ENCODE data around the gene PYGM. TPM values are rescaled to one million over a fixed set of nuclear protein-coding genes. Genes with fewer than 3 reads are reported as not detected.
"Not testable (repeated sequence)": the region's sequence is repeated elsewhere in the genome, so short reads cannot be mapped to it uniquely, and the experiment has no call there.

PYGM gene
- total RNA-seq, 4 donors from 2014 or later = 1.1 to 2.7 (median 1.2) TPM

GRCh38 chr11:64711138-64711955 lies 48.4 kb downstream of the PYGM start:
- H3K27me3 ChIP-seq = peaks cover 99% of the 10 kb centered on the region
- no peak for DNase-seq (ENCODE audit: low spot score in 2 of 2)
- 20% methylated on average over 39 of the region's 46 CpGs for WGBS

GRCh38 chr11:64710418-64711137 lies 49.2 kb downstream of the PYGM start:
- WGBS = 34% methylated on average over 13 of the region's 13 CpGs
- TF ChIP-seq POLR2AphosphoS5 (IDR thresholded peaks at IDR 0.05) = no peak
- TF ChIP-seq POLR2A (IDR thresholded peaks at IDR 0.05) = no peak
- no peak for TF ChIP-seq CTCF (IDR thresholded peaks at IDR 0.05)
- TF ChIP-seq EP300 (IDR thresholded peaks at IDR 0.05) = no peak
- H3K4me3 ChIP-seq = no peak overlapping the region
- H3K9me3 ChIP-seq = no peaks in the 10 kb centered on the region
- no peaks in the 10 kb centered on the region for H3K36me3 ChIP-seq
- no peak for DNase-seq (ENCODE audit: low spot score in 2 of 2)
- H3K4me1 ChIP-seq = peaks cover 22% of the 10 kb centered on the region
- H3K27ac ChIP-seq = no peak overlapping the region
- peaks cover 94% of the 10 kb centered on the region for H3K27me3 ChIP-seq

More at GRCh38 chr11:64711138-64711955, 48.4 kb downstream of the PYGM start:
- Histone ChIP-seq H3K9me3 (no peaks in the 10 kb centered on the region), H3K27ac (no peak overlapping the region), H3K4me3 (no peak overlapping the region), H3K36me3 (no peaks in the 10 kb centered on the region), H3K4me1 (peaks cover 22% of the 10 kb centered on the region)
- TF ChIP-seq POLR2A (IDR thresholded peaks at IDR 0.05) (no peak), EP300 (IDR thresholded peaks at IDR 0.05) (no peak), CTCF (IDR thresholded peaks at IDR 0.05) (no peak), POLR2AphosphoS5 (IDR thresholded peaks at IDR 0.05) (no peak)

GRCh38 chr11:64705501-64705900 lies 54.3 kb downstream of the PYGM start:
- Histone ChIP-seq H3K36me3 (no peaks in the 10 kb centered on the region), H3K9me3 (no peaks in the 10 kb centered on the region), H3K27me3 (peaks cover 72% of the 10 kb centered on the region), H3K4me3 (no peak overlapping the region), H3K4me1 (no peaks in the 10 kb centered on the region), H3K27ac (no peak overlapping the region)
- 65% methylated on average over 2 of the region's 2 CpGs for WGBS
- no peak for DNase-seq (ENCODE audit: low spot score in 2 of 2)
- TF ChIP-seq CTCF (IDR thresholded peaks at IDR 0.05) (no peak), EP300 (IDR thresholded peaks at IDR 0.05) (no peak), POLR2AphosphoS5 (IDR thresholded peaks at IDR 0.05) (no peak), POLR2A (IDR thresholded peaks at IDR 0.05) (no peak)

GRCh38 chr11:64703048-64703447 lies 56.7 kb downstream of the PYGM start:
- H3K4me3 ChIP-seq = no peak overlapping the region
- H3K27ac ChIP-seq = no peak overlapping the region
- no peaks in the 10 kb centered on the region for H3K36me3 ChIP-seq
- H3K27me3 ChIP-seq = peaks cover 48% of the 10 kb centered on the region
- H3K4me1 ChIP-seq = no peaks in the 10 kb centered on the region
- DNase-seq (ENCODE audit: low spot score in 2 of 2) = no peak
- 91% methylated on average over 2 of the region's 2 CpGs for WGBS
- TF ChIP-seq CTCF (IDR thresholded peaks at IDR 0.05) = no peak
- no peak for TF ChIP-seq POLR2AphosphoS5 (IDR thresholded peaks at IDR 0.05)
- TF ChIP-seq POLR2A (IDR thresholded peaks at IDR 0.05) = no peak
- no peak for TF ChIP-seq EP300 (IDR thresholded peaks at IDR 0.05)
- H3K9me3 ChIP-seq = no peaks in the 10 kb centered on the region

- H3K4me3 ChIP-seq = not testable (repeated sequence)
These were observed 57.8 kb downstream of the PYGM start for GRCh38 chr11:64701956-64702355.

More at GRCh38 chr11:64701956-64702355, 57.8 kb downstream of the PYGM start:
- not testable (repeated sequence) for H3K27ac ChIP-seq; H3K36me3 ChIP-seq; H3K9me3 ChIP-seq; DNase-seq (ENCODE audit: low spot score in 2 of 2); H3K4me1 ChIP-seq
- H3K27me3 ChIP-seq = peaks cover 42% of the 10 kb centered on the region
- WGBS = 87% methylated on average over 10 of the region's 29 CpGs
